HEK293 (cell line): ENCODE data around the gene PHETA2.
A peak's percentile ranks its signal among the peaks of the same experiment; 100 is the strongest.

Experiments
- CTCF ChIA-PET: fragments of 350-600 bp; formaldehyde crosslinking; extraction: SDS; loops from one replicate; lab custom pipeline; 2021; ENCODE audit warnings: antibody characterized with exemption; lab: Yijun Ruan, JAX
- POLR2A ChIA-PET: fragments of 300-600 bp; formaldehyde crosslinking; extraction: SDS; loops from one replicate; lab custom pipeline; 2020; ENCODE audit warnings: antibody characterized with exemption, inconsistent platforms; lab: Yijun Ruan, JAX
- H3K27ac ChIP-seq: fragments of 200-500 bp; sonication (Bioruptor generic); 2 replicates; pipeline ENCODE4 v1.5.1; 2014; ENCODE audit warnings: low read depth, low read length, control low read depth, inconsistent platforms; ENCODE audit errors: extremely low read depth
- H3K36me3 ChIP-seq, 2 experiments: fragments of 200-500 bp in 1 of 2; sonication (Bioruptor generic) in 1 of 2; 1 replicate in 1 of 2; 2 replicates in 1 of 2; pipeline ENCODE4 v1.5.1; 2014 to 2017; ENCODE audit warnings: inconsistent platforms in 2 of 2, low read length in 2 of 2; ENCODE audit not compliant: control insufficient read depth in 2 of 2, insufficient read depth in 1 of 2
- H3K4me1 ChIP-seq: fragments of 200-500 bp; sonication (Bioruptor generic); 2 replicates; pipeline ENCODE4 v1.5.1; 2014; ENCODE audit warnings: mild to moderate bottlenecking, low read length, inconsistent platforms; ENCODE audit not compliant: control insufficient read depth, insufficient read depth
- H3K4me3 ChIP-seq: 2 replicates; pipeline ENCODE4 v1.5.1; 2011; ENCODE audit warnings: low read depth, mild to moderate bottlenecking, control low read depth, low read length, moderate library complexity
- H3K9me3 ChIP-seq: fragments of 200-500 bp; sonication (Bioruptor generic); 2 replicates; pipeline ENCODE4 v1.5.1; 2014; ENCODE audit warnings: low read depth, low read length, inconsistent platforms; ENCODE audit not compliant: control insufficient read depth, insufficient read depth
- ELK4 ChIP-seq: IDR thresholded peaks from 2 replicates; pipeline ENCODE4 v1.6.1; 2011; ENCODE audit warnings: mild to moderate bottlenecking, low read depth, low read length, borderline replicate concordance
- GLI2 ChIP-seq: fragments of 450-650 bp; formaldehyde crosslinking; IDR thresholded peaks from 2 replicates; pipeline ENCODE4; 2017; ENCODE audit warnings: missing biosample characterization, missing genetic modification characterization, low read depth, borderline replicate concordance
- SETDB1 ChIP-seq: IDR thresholded peaks from one replicate; pipeline ENCODE4 v1.6.1; 2017; ENCODE audit warnings: mild to moderate bottlenecking, low read length, moderate library complexity, mixed read lengths; ENCODE audit not compliant: insufficient read length
- SP2 ChIP-seq: fragments of 450-650 bp; formaldehyde crosslinking; IDR thresholded peaks from 2 replicates; pipeline ENCODE4 v1.5.1; 2016; ENCODE audit warnings: missing biosample characterization, missing genetic modification characterization
- TRIM28 ChIP-seq: IDR thresholded peaks from 2 replicates; pipeline ENCODE4 v1.6.1; 2011; ENCODE audit warnings: low read length, control low read depth, borderline replicate concordance
- ZBTB21 ChIP-seq: fragments of 450-650 bp; formaldehyde crosslinking; IDR thresholded peaks from 2 replicates; pipeline ENCODE4 v1.5.1; 2017; ENCODE audit warnings: missing biosample characterization, missing genetic modification characterization
- ZNF274 ChIP-seq, 2 experiments: fragments of 200-500 bp in 1 of 2; fragments of 450-650 bp in 1 of 2; sonication (Bioruptor generic) in 1 of 2; formaldehyde crosslinking in 1 of 2; IDR thresholded peaks; 2 replicates each; pipeline versions ENCODE4 v1.5.1 to v1.6.1; 2014 to 2016; ENCODE audit warnings: borderline replicate concordance in 1 of 2, inconsistent platforms in 1 of 2, low read length in 1 of 2, missing biosample characterization in 1 of 2, missing genetic modification characterization in 1 of 2
- ZNF311 ChIP-seq: fragments of 450-650 bp; formaldehyde crosslinking; IDR thresholded peaks from 2 replicates; pipeline ENCODE4 v1.5.1; 2017; ENCODE audit warnings: missing biosample characterization, missing genetic modification characterization, borderline replicate concordance
- ZNF426 ChIP-seq: fragments of 450-650 bp; formaldehyde crosslinking; IDR thresholded peaks from 2 replicates; pipeline ENCODE4 v1.5.1; 2017; ENCODE audit warnings: missing biosample characterization, missing genetic modification characterization, mild to moderate bottlenecking, inconsistent platforms, moderate library complexity
- ZNF449 ChIP-seq: fragments of 450-650 bp; formaldehyde crosslinking; IDR thresholded peaks from 2 replicates; pipeline ENCODE4 v1.5.1; 2017; ENCODE audit warnings: missing biosample characterization, mild to moderate bottlenecking, missing genetic modification characterization, moderate library complexity
- ZNF555 ChIP-seq: fragments of 450-650 bp; formaldehyde crosslinking; conservative IDR thresholded peaks from 2 replicates; pipeline ENCODE4 v1.5.1; 2017; ENCODE audit warnings: missing biosample characterization, mild to moderate bottlenecking, missing genetic modification characterization, inconsistent platforms
- ZNF629 ChIP-seq: fragments of 450-650 bp; formaldehyde crosslinking; IDR thresholded peaks from 2 replicates; pipeline ENCODE4 v1.5.1; 2017; ENCODE audit warnings: missing biosample characterization, missing genetic modification characterization
- ZNF660 ChIP-seq: fragments of 450-650 bp; IDR thresholded peaks from 2 replicates; pipeline ENCODE4 v1.5.1; 2018; ENCODE audit warnings: missing biosample characterization, mild to moderate bottlenecking, missing genetic modification characterization
- ZNF837 ChIP-seq: fragments of 450-650 bp; formaldehyde crosslinking; IDR thresholded peaks from 2 replicates; pipeline ENCODE4 v1.5.1; 2016; ENCODE audit warnings: missing biosample characterization, missing genetic modification characterization
- TF ChIP-seq, protein P1 (sequence below): fragments of 450-650 bp; formaldehyde crosslinking; IDR thresholded peaks from 2 replicates; pipeline ENCODE4 v1.5.1; 2016; ENCODE audit warnings: missing biosample characterization, missing genetic modification characterization
- TF ChIP-seq, protein P2 (sequence below): fragments of 450-650 bp; formaldehyde crosslinking; IDR thresholded peaks from 2 replicates; pipeline ENCODE4 v1.5.1; 2016; ENCODE audit warnings: missing biosample characterization, missing genetic modification characterization
- TF ChIP-seq, protein P3 (sequence below): fragments of 450-650 bp; formaldehyde crosslinking; IDR thresholded peaks from 2 replicates; pipeline ENCODE4 v1.5.1; 2017; ENCODE audit warnings: missing biosample characterization, missing genetic modification characterization
- TF ChIP-seq, protein P4 (sequence below): fragments of 450-650 bp; formaldehyde crosslinking; IDR thresholded peaks from 2 replicates; pipeline ENCODE4; 2016; ENCODE audit warnings: missing biosample characterization, missing genetic modification characterization

Gene PHETA2

DNA sequence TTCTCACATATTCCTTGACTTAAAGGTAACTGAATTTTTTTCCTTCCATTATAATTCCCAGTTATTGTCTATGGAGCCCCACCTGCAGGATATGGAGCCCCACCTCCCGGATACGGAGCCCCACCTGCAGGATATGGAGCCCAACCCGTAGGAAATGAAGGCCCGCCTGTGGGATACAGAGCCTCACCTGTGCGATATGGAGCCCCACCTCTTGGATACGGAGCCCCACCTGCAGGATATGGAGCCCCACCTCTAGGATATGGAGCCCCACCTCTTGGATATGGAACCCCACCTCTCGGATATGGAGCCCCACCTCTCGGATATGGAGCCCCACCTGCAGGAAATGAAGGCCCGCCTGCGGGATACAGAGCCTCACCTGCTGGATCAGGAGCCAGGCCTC lies 47.3 kb upstream of the PHETA2 start:
- Histone ChIP-seq H3K27ac (no peak overlapping the region), H3K36me3 (no peaks in the 10 kb centered on the region), H3K4me1 (no peaks in the 10 kb centered on the region), H3K9me3 (no peaks in the 10 kb centered on the region), H3K4me3 (no peak overlapping the region)
- CTCF ChIA-PET: interaction anchor here (0.8 to 1.8 kb wide), 2 partner anchors 10 to 64 kb away, joined by 3 to 5 read pairs; partner anchors contain the start of gene NDUFA6
- POLR2A ChIA-PET: no interaction called here
- TF ChIP-seq GLI2 (no peak), ZNF449 (tag by site-specific recombination) (peak; percentile 53; the same call in 1 of the 2 replicates)

DNA sequence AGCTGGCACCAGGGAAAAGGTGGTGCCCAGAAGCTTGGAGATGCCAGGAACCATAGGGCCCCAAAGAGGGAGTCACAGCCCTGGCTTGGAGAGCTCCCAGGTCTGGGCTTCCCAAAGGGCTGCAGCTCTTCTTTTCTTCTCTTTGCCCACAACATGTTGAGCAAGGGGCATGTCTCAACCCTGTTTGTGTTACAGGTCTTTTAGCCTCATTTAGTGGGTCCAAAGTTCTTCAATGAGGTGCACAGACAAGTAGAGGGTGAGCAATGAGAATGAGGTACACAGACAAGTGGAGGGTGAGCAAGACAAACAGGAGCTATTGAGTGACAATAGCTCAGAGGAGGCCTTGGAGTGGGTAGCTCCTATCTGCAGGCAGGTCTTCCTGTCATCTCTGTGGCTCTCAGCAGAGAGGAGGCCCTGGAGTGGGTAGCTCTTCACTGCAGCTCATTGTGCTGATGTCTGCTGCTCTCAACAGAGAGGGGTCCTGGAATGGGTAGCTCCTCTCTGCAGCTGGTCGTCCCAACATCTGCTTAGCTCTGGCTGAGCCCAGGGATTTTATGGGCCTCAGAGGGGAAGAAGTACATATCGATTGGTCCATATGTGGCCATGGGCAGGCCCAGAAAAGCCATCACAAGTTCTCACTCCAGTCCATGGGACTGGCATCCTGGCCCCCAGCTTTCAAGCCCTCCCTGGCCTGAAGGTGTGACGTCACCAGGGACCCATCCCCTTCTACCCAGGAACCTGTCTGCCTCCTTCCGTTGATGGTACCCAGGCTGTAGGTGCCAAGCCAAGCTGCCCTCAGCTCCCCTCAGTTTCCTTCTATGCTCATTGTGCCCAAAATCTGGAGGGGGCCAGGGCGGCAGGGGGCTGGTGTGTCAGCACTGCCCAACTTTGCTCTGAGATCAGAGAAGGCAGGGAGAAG lies 40.5 kb upstream of the PHETA2 start:
- TF ChIP-seq TRIM28 (peak; percentile 68; the same call in 1 of the 2 replicates), SP2 (tag by site-specific recombination) (no peak), SETDB1 (peak; percentile 71)
- TF ChIP-seq, all 188 proteins: peak for 2
- H3K4me3 ChIP-seq: no peak overlapping the region
- no peak overlapping the region for H3K27ac ChIP-seq
- H3K4me1 ChIP-seq: no peaks in the 10 kb centered on the region
- ChIA-PET CTCF (interaction anchor here (1.1 kb wide), 1 partner anchor 17 kb away, joined by 3 read pairs; no protein-coding TSS in a partner anchor), POLR2A (no interaction called here)
- no peaks in the 10 kb centered on the region for H3K36me3 ChIP-seq
- no peaks in the 10 kb centered on the region for H3K9me3 ChIP-seq

DNA sequence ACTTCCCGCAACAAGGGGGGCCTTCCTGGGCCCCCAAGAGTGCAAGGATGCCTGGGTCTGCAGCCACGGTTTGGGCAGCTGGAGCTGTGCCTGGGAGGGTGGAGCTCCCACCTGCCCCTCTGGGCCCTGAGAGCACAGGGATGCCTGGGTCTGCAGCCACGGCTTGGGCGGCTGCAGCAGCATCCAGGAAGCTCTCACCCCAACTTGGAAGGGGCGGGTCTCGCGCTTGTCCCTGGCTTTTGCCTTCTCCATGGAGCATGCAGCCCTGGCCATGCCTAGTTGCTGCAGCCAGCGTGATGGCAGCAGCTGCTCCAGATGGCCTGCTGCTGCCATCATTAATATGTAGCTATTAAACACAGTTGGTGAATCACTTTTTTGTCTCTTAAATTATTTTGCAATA lies 38.8 kb upstream of the PHETA2 start:
- H3K27ac ChIP-seq: no peak overlapping the region
- H3K4me3 ChIP-seq: no peak overlapping the region
- H3K36me3 ChIP-seq: no peaks in the 10 kb centered on the region
- no peaks in the 10 kb centered on the region for H3K9me3 ChIP-seq
- POLR2A ChIA-PET: no interaction called here
- H3K4me1 ChIP-seq: no peaks in the 10 kb centered on the region
- CTCF ChIA-PET: interaction anchor here (0.7 kb wide), 1 partner anchor 160 kb away, joined by 3 read pairs; no protein-coding TSS in a partner anchor
- TF ChIP-seq ZNF555 (tag by site-specific recombination) (no peak), ZNF426 (tag by site-specific recombination) (no peak), ZNF311 (tag by site-specific recombination) (no peak), ELK4 (no peak), ZNF660 (no peak), ZNF629 (tag by site-specific recombination) (no peak), ZNF274 (IDR thresholded peaks at IDR 0.05; ENCODE audit: low read length) (no peak), ZNF274 (tag by site-specific recombination; IDR thresholded peaks at IDR 0.05; ENCODE audit: borderline replicate concordance) (no peak), ZNF837 (no peak), ZBTB21 (tag by site-specific recombination) (no peak)
- TF ChIP-seq, protein P1, sequence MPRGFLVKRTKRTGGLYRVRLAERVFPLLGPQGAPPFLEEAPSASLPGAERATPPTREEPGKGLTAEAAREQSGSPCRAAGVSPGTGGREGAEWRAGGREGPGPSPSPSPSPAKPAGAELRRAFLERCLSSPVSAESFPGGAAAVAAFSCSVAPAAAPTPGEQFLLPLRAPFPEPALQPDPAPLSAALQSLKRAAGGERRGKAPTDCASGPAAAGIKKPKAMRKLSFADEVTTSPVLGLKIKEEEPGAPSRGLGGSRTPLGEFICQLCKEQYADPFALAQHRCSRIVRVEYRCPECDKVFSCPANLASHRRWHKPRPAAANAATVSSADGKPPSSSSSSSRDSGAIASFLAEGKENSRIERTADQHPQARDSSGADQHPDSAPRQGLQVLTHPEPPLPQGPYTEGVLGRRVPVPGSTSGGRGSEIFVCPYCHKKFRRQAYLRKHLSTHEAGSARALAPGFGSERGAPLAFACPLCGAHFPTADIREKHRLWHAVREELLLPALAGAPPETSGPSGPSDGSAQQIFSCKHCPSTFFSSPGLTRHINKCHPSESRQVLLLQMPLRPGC (tag by site-specific recombination): no peak
- TF ChIP-seq, protein P2, sequence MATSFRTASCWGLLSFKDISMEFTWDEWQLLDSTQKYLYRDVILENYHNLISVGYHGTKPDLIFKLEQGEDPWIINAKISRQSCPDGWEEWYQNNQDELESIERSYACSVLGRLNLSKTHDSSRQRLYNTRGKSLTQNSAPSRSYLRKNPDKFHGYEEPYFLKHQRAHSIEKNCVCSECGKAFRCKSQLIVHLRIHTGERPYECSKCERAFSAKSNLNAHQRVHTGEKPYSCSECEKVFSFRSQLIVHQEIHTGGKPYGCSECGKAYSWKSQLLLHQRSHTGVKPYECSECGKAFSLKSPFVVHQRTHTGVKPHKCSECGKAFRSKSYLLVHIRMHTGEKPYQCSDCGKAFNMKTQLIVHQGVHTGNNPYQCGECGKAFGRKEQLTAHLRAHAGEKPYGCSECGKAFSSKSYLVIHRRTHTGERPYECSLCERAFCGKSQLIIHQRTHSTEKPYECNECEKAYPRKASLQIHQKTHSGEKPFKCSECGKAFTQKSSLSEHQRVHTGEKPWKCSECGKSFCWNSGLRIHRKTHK (tag by site-specific recombination): no peak
- TF ChIP-seq, protein P3, sequence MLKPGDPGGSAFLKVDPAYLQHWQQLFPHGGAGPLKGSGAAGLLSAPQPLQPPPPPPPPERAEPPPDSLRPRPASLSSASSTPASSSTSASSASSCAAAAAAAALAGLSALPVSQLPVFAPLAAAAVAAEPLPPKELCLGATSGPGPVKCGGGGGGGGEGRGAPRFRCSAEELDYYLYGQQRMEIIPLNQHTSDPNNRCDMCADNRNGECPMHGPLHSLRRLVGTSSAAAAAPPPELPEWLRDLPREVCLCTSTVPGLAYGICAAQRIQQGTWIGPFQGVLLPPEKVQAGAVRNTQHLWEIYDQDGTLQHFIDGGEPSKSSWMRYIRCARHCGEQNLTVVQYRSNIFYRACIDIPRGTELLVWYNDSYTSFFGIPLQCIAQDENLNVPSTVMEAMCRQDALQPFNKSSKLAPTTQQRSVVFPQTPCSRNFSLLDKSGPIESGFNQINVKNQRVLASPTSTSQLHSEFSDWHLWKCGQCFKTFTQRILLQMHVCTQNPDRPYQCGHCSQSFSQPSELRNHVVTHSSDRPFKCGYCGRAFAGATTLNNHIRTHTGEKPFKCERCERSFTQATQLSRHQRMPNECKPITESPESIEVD (tag by site-specific recombination): no peak
- TF ChIP-seq, protein P4, sequence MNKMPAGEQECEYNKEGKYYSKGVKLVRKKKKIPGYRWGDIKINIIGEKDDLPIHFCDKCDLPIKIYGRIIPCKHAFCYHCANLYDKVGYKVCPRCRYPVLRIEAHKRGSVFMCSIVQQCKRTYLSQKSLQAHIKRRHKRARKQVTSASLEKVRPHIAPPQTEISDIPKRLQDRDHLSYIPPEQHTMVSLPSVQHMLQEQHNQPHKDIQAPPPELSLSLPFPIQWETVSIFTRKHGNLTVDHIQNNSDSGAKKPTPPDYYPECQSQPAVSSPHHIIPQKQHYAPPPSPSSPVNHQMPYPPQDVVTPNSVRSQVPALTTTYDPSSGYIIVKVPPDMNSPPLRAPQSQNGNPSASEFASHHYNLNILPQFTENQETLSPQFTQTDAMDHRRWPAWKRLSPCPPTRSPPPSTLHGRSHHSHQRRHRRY: no peak
- TF ChIP-seq, all 188 proteins: peak for 0
